Heart right ventricle (tissue), 16 donors: ENCODE data around the gene BIRC2. TPM values are rescaled to one million over a fixed set of nuclear protein-coding genes. Genes with fewer than 3 reads are reported as not detected.
A peak's percentile ranks its signal among the peaks of the same experiment; 100 is the strongest.

Source experiments
- ATAC-seq, 8 donors: fragments of 200-7000 bp; cut with Tn5 transposase; one replicate each; pipeline ENCODE4 v1.9.1; 2020; ENCODE audit warnings: mild to moderate bottlenecking in 8 of 8, moderate library complexity in 8 of 8, moderate number of reproducible peaks in 1 of 8
- DNase-seq, 2 donors: peaks; one replicate each; pipeline ENCODE4 v3.0.0-alpha.2; 2020
- H3K27ac ChIP-seq, 10 donors: fragments of 200-600 bp; sonication (generic) in 2 of 10; one replicate each; pipeline versions ENCODE4 v1.5.0 to v1.8.0; 2020 to 2022; ENCODE audit warnings: mild to moderate bottlenecking in 3 of 10
- H3K27me3 ChIP-seq, 7 donors: fragments of 200-600 bp; one replicate each; pipeline ENCODE4 v1.8.0; 2021 to 2022; ENCODE audit warnings: mild to moderate bottlenecking in 2 of 7
- H3K36me3 ChIP-seq, 9 donors: fragments of 200-600 bp; sonication (generic) in 1 of 9; one replicate each; pipeline versions ENCODE4 v1.5.0 to v1.8.0; 2020 to 2022; ENCODE audit warnings: mild to moderate bottlenecking in 2 of 9
- H3K4me1 ChIP-seq, 9 donors: fragments of 200-600 bp; sonication (generic) in 1 of 9; one replicate each; pipeline versions ENCODE4 v1.5.0 to v1.8.0; 2020 to 2022; ENCODE audit warnings: mild to moderate bottlenecking in 4 of 9
- H3K4me3 ChIP-seq, 10 donors: fragments of 200-600 bp; sonication (generic) in 2 of 10; one replicate each; pipeline versions ENCODE4 v1.5.0 to v1.8.0; 2020 to 2022; ENCODE audit warnings: mild to moderate bottlenecking in 7 of 10, moderate library complexity in 2 of 10
- H3K9me3 ChIP-seq, 11 donors: fragments of 200-600 bp in 10 of 11; sonication (generic) in 2 of 11; one replicate each; pipeline versions ENCODE4 v1.5.0 to v1.8.0; 2013 to 2022; ENCODE audit warnings: mild to moderate bottlenecking in 2 of 11, control low read depth in 1 of 11, moderate library complexity in 1 of 11
- WGBS, 2 donors: extraction: QIAGEN DNeasy Blood & Tissue Kit; methylation state at CpG; one replicate each; pipeline ENCODE4 v1.1.7; 2013; ENCODE audit warnings: inconsistent platforms in 1 of 2; 5-methylcytosine and 5-hydroxymethylcytosine counted together
- intact Hi-C, 10 donors: fragments of 100-400 bp; cut with DNase I; formaldehyde crosslinking; loops; one replicate each; pipeline versions ENCODE4 v1.11.1 to v1.14.2; 2022
- polyA plus RNA-seq, 2 donors: library from polyadenylated mRNA; stranded (reverse); fragments of 200-250 nt; gene quantifications; one replicate each; pipeline ENCODE4 v1.2.3, GENCODE V29; 2013
- total RNA-seq, 10 donors: library from RNA; stranded (reverse); fragmentation: NEBNext Ultra II Directional in 3 of 10; extraction: Animal tissue kit (Norgen Biotek cat#: 25700) in 3 of 10; gene quantifications; one replicate each; pipeline versions ENCODE4 v1.2.1 to v1.2.4, GENCODE V29; 2021 to 2023
- TF ChIP-seq, protein P1 (sequence below), 9 donors: fragments of 200-600 bp; sonication (generic) in 2 of 9; IDR thresholded peaks; one replicate each; pipeline versions ENCODE4 v1.5.0 to v1.8.0; 2021 to 2022; ENCODE audit warnings: antibody characterized with exemption in 9 of 9, mild to moderate bottlenecking in 5 of 9, moderate library complexity in 1 of 9
- donor health status: Arrhythmogenic right ventricular cardiomyopathy.
- donor health status: ischemic (EF 13 %, LVEDD 7.1; RV severe dilation, severe dysfunction).
- donor health status: healthy with polysubstance abuse.
- donor health status: DM: no; HTN: yes; CAD: no.
- donor health status: DM: no; HTN: no; CAD: no.
- donor health status: ischemic (EF 25% LVEDD 6.9; RV normal size, moderate dysfunction).
- donor health status: ischemic (EF 25% LVEDD 5.7; RV mildly dilated, moderate dysfunction).
- donor health status: healthy.
- donor health status: DM: yes; HTN: yes; CAD: no.
- donor health status: Ischemic cardiomyopathy.
- donor health status: ischemic (EF 35%, LVEDD 5.7; RV mildly dilated, moderate dysfunction).
- donor health status: nonischemic (EF 11% LVEDD 7.7; RV severe dilation, severe dysfunction).
- donor health status: DM: yes; HTN: yes; CAD: no.
- donor health status: PGD.
- donor health status: ischemic (EF 29% LVEDD 5.4; RV normal size, mild dysfunction).
- donor health status: nonischemic (EF 23%, LVEDD 6.1; RV moderate dilation, normal function).

The BIRC2 gene
- total and polyA plus RNA-seq, 12 donors, result 20.2 to 39.7 (median 28.0) TPM

DNA sequence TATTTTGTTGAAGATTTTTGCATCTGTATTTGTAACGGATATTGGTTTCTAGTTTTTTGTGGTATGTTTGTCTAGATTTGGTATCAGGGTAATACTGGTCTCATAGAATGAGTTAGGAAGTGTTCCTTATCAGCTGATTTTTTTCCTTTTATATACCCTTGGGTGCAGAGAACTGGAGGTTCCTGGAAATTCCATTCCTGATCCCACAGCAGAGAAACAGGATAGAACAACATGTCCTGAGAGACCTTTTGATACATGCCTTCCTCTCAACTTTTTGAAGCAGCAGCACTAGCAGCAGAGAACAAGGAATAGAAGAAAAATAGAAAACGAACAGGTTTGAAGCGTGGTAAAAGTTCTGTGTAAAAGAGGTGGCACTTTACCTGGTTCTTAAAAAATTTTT, 36.8 kb downstream of the BIRC2 start:
- TF ChIP-seq, protein P1, sequence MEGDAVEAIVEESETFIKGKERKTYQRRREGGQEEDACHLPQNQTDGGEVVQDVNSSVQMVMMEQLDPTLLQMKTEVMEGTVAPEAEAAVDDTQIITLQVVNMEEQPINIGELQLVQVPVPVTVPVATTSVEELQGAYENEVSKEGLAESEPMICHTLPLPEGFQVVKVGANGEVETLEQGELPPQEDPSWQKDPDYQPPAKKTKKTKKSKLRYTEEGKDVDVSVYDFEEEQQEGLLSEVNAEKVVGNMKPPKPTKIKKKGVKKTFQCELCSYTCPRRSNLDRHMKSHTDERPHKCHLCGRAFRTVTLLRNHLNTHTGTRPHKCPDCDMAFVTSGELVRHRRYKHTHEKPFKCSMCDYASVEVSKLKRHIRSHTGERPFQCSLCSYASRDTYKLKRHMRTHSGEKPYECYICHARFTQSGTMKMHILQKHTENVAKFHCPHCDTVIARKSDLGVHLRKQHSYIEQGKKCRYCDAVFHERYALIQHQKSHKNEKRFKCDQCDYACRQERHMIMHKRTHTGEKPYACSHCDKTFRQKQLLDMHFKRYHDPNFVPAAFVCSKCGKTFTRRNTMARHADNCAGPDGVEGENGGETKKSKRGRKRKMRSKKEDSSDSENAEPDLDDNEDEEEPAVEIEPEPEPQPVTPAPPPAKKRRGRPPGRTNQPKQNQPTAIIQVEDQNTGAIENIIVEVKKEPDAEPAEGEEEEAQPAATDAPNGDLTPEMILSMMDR (IDR thresholded peaks at IDR 0.05), result no peak
- ATAC-seq, result peak in 5 of 8 donors; percentile 27 to 79 (median 56)
- 63 to 67% methylated on average over 3 of the region's 3 CpGs for WGBS, 2 donors
- peaks cover 0 to 81% (median 12%) of the 10 kb centered on the region in 9 donors for H3K36me3 ChIP-seq
- H3K27ac ChIP-seq, result peak overlapping the region in 7 of 10 donors; percentile 6 to 47 (median 32)
- DNase-seq, result no peak
- no peaks in the 10 kb centered on the region for H3K27me3 ChIP-seq
- intact Hi-C loops, result loop anchor here in 2 of 10 donors (2.0 to 10.0 kb wide), 3 partner anchors 37 to 71 kb away; partner anchors contain the start of genes TMEM123 (in 2 of the 2) and BIRC2 (in 1 of the 2)
- peaks cover 0 to 34% (median 16%) of the 10 kb centered on the region in 9 donors for H3K4me1 ChIP-seq
- no peaks in the 10 kb centered on the region for H3K9me3 ChIP-seq
- H3K4me3 ChIP-seq, result no peak overlapping the region

DNA sequence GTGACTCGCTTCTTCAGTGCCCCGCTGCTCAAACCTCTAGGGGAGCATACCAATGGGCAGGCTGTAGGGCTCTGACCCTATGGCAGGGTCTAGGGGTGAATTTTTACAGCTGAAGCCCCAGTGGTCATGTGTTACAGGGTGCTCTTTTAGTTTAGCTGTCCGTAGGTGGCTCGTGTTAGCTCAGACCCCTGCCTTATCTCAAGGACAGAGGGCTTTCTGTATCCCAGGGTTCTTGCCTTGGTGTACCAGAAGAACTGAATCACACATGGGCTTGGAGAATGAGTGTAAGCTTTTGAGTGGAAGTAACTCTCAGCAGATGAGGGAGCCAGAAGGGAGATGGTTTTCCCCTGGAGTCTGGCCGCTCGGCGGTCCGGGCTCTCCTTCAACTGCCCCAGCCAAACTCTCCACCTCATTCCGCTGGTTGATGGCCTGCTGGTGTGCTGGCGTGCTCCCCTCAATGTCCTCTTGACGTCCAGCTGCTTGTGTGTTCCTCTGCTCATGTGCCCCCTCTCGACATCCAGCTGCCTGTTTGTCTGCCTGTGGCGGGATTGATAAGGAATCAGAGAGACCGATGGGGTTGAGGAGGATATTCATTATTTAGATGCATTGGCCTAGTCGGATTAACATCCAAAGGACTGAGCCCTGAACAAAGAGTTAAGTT, 37.5 kb downstream of the BIRC2 start:
- Histone ChIP-seq H3K36me3 (peaks cover 0 to 81% (median 5%) of the 10 kb centered on the region in 9 donors), H3K27ac (peak overlapping the region in 6 of 10 donors; percentile 6 to 47 (median 32)), H3K4me1 (peaks cover 0 to 34% (median 16%) of the 10 kb centered on the region in 9 donors), H3K27me3 (no peaks in the 10 kb centered on the region), H3K4me3 (no peak overlapping the region), H3K9me3 (no peaks in the 10 kb centered on the region)
- DNase-seq (peak; percentile 36 to 48), ATAC-seq (peak; percentile 73 to 89 (median 82))
- WGBS, 2 donors, result 64 to 68% methylated on average over 15 of the region's 15 CpGs
- intact Hi-C loops, result loop anchor here in 2 of 10 donors (2.0 to 10.0 kb wide), 3 partner anchors 38 to 70 kb away; partner anchors contain the start of genes TMEM123 (in 2 of the 2) and BIRC2 (in 1 of the 2)
- TF ChIP-seq, protein P1 (IDR thresholded peaks at IDR 0.05), result no peak

DNA sequence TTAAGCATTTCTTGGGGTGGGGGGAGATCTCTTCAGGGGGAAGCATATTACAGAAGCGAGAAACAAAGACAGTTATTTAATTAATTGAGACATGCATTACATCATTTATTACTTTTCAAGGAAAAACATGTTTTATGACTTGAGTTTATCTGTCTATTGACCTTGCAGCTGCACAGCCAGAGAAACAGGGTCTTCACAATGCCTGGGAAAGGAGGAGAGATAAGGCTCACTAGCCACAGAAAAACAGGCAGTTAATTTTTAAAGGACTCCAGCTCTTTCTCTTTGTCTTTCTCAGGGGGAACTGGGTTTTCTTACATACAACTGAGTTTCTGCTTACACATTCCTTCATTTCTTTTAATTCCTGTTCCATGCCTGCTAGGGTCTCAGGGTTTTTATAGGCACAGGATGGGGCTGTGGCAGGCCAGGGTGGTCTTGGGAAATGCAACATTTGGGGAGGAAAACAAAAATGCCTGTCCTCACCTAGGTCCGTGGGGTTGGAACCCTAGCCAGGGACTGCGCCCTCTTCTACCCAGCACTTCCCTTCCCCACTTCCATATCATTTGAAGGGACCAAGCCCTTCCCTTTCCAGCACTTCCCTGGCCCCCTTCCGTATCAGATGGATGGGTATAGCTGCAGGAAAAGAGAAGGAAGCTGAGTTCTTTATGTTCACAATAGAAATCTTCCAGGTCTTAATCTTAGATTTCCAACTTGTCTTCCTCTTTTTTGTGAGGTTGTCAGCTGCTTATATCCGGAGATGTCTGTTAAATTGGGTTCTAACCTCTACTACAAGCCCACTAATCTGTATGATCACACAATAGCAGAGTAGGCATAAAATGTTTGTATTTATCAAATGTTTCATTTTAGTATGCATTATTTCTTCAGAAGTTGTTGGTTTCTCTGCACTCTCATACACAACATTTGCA, 38.3 kb downstream of the BIRC2 start:
- ATAC-seq (peak in 1 of 8 donors; percentile 5), DNase-seq (no peak)
- 67 to 72% methylated on average over 5 of the region's 5 CpGs for WGBS, 2 donors
- TF ChIP-seq, protein P1 (IDR thresholded peaks at IDR 0.05), result no peak
- Histone ChIP-seq H3K27me3 (no peaks in the 10 kb centered on the region), H3K4me3 (no peak overlapping the region), H3K4me1 (peaks cover 0 to 36% (median 16%) of the 10 kb centered on the region in 9 donors), H3K36me3 (peaks cover 0 to 80% (median 6%) of the 10 kb centered on the region in 9 donors), H3K9me3 (no peaks in the 10 kb centered on the region), H3K27ac (peak overlapping the region in 3 of 10 donors; percentile 2 to 18 (median 9))
- intact Hi-C loops, result loop anchor here in 2 of 10 donors (2.0 to 10.0 kb wide), 2 partner anchors 39 to 69 kb away; partner anchors contain the start of genes BIRC2 (in 1 of the 2) and TMEM123 (in 1 of the 2)
